B cell (primary cell): ENCODE measurements around the gene HERC2. TPM values are rescaled to one million over a fixed set of nuclear protein-coding genes. Genes with fewer than 3 reads are reported as not detected.

ENCODE experiments used
- ATAC-seq: fragments of 200-7000 bp; cut with Tn5 transposase; one replicate; pipeline ENCODE4 v1.10.0; 2021; ENCODE audit warnings: low read depth, mild to moderate bottlenecking, moderate number of reproducible peaks, moderate library complexity
- CTCF ChIA-PET: fragments of 350-600 bp; sonication (Branson Sonifier 250); formaldehyde crosslinking; loops from one replicate; lab custom pipeline; 2021; ENCODE audit warnings: antibody characterized with exemption, inconsistent platforms; lab: Charles Lee
- POLR2A ChIA-PET: fragments of 350-600 bp; sonication (Branson Sonifier 250); formaldehyde crosslinking; loops from one replicate; lab custom pipeline; 2021; ENCODE audit warnings: antibody characterized with exemption; lab: Charles Lee
- DNase-seq: peaks from one replicate; pipeline ENCODE4 v3.0.0; 2013
- H2AFZ ChIP-seq: 2 replicates; pipeline ENCODE4 v1.6.1; 2012; ENCODE audit warnings: mild to moderate bottlenecking, low read depth, low read length; ENCODE audit not compliant: insufficient read depth, poor library complexity, severe bottlenecking
- H3K27ac ChIP-seq, 2 donors: 1 replicate in 1 of 2; 2 replicates in 1 of 2; pipeline ENCODE4 v1.5.1; 2012 to 2013; ENCODE audit warnings: low read length in 2 of 2, mild to moderate bottlenecking in 2 of 2, moderate library complexity in 1 of 2
- H3K27me3 ChIP-seq, 4 experiments: fragments of 200-600 bp in 1 of 4; sonication (generic) in 1 of 4; replicated peaks in 1 of 4; 1 replicate in 2 of 4; 2 replicates in 2 of 4; pipeline versions ENCODE4 v1.6.1 to v1.7.0; 2013 to 2016; ENCODE audit warnings: low read length in 3 of 4, mild to moderate bottlenecking in 2 of 4, mixed read lengths in 1 of 4, moderate library complexity in 1 of 4; ENCODE audit not compliant: insufficient read depth in 4 of 4, control insufficient read depth in 3 of 4; ENCODE audit errors: control extremely low read depth in 1 of 4
- H3K36me3 ChIP-seq, 2 experiments: replicated peaks in 1 of 2; 1 replicate in 1 of 2; 2 replicates in 1 of 2; pipeline versions ENCODE4 v1.6.1 to v1.7.1; 2013; ENCODE audit warnings: low read length in 1 of 2; ENCODE audit not compliant: insufficient read depth in 2 of 2, control insufficient read depth in 1 of 2; ENCODE audit errors: control extremely low read depth in 1 of 2, extremely low read depth in 1 of 2
- H3K4me1 ChIP-seq, 2 donors: fragments of 200-600 bp in 1 of 2; sonication (generic) in 1 of 2; 1 replicate in 1 of 2; 2 replicates in 1 of 2; pipeline versions ENCODE4 v1.5.1 to v1.6.1; 2013 to 2017; ENCODE audit warnings: low read length in 2 of 2; ENCODE audit not compliant: control insufficient read depth in 2 of 2, insufficient read depth in 2 of 2
- H3K4me2 ChIP-seq: replicated peaks from 2 replicates; pipeline ENCODE3; 2012; ENCODE audit warnings: mild to moderate bottlenecking, low read depth, low read length; ENCODE audit not compliant: poor library complexity, severe bottlenecking
- H3K4me3 ChIP-seq, 5 experiments: fragments of 200-600 bp in 1 of 5; sonication (generic) in 1 of 5; 1 replicate in 3 of 5; 2 replicates in 2 of 5; pipeline versions ENCODE4 v1.5.1 to v1.7.0; 2011 to 2016; ENCODE audit warnings: low read length in 4 of 5, mild to moderate bottlenecking in 4 of 5, low read depth in 2 of 5, control low read depth in 1 of 5, moderate library complexity in 1 of 5; ENCODE audit not compliant: insufficient read depth in 1 of 5; ENCODE audit errors: control extremely low read depth in 1 of 5, extremely low read depth in 1 of 5
- H3K79me2 ChIP-seq: fragments of 200-600 bp; sonication (generic); one replicate; pipeline ENCODE4 v1.6.0; 2016; ENCODE audit warnings: low read length; ENCODE audit not compliant: control insufficient read depth, insufficient read depth
- H3K9ac ChIP-seq: fragments of 200-600 bp; sonication (generic); 2 replicates; pipeline ENCODE4 v1.6.1; 2017; ENCODE audit warnings: mild to moderate bottlenecking, low read length, moderate library complexity
- H3K9me3 ChIP-seq, 3 donors: one replicate each; pipeline versions ENCODE4 v1.6.1 to v1.7.1; 2013; ENCODE audit warnings: low read length in 2 of 3; ENCODE audit not compliant: control insufficient read depth in 2 of 3, insufficient read depth in 1 of 3; ENCODE audit errors: control extremely low read depth in 1 of 3
- H4K20me1 ChIP-seq: 2 replicates; pipeline ENCODE4 v1.6.0; 2012; ENCODE audit warnings: mild to moderate bottlenecking, low read length; ENCODE audit not compliant: insufficient read depth, control insufficient read depth, poor library complexity, severe bottlenecking
- H3K27ac Mint-ChIP-seq: one replicate; pipeline ENCODE4 v1.8.0; 2021; ENCODE audit warnings: mixed read lengths
- H3K27me3 Mint-ChIP-seq: one replicate; pipeline ENCODE4 v1.8.0; 2021; ENCODE audit warnings: mixed read lengths
- H3K4me1 Mint-ChIP-seq: one replicate; pipeline ENCODE4 v1.8.0; 2021; ENCODE audit warnings: mixed read lengths
- H3K4me3 Mint-ChIP-seq: one replicate; pipeline ENCODE4 v1.8.0; 2021; ENCODE audit warnings: mixed read lengths
- H3K9me3 Mint-ChIP-seq: one replicate; pipeline ENCODE4 v1.8.0; 2022; ENCODE audit warnings: mixed read lengths; ENCODE audit not compliant: insufficient read depth
- EZH2 ChIP-seq: IDR thresholded peaks from 2 replicates; pipeline ENCODE4 v1.6.1; 2012; ENCODE audit warnings: borderline replicate concordance, low read depth, mild to moderate bottlenecking, moderate library complexity, low read length; ENCODE audit not compliant: insufficient read depth, poor library complexity, severe bottlenecking
- WGBS: methylation state at CpG from one replicate; pipeline ENCODE4 v1.1.5; 2013; ENCODE audit warnings: missing lambda C conversion rate; ENCODE audit not compliant: insufficient coverage; 5-methylcytosine and 5-hydroxymethylcytosine counted together
- intact Hi-C: fragments of 100-400 bp; cut with micrococcal nuclease; formaldehyde crosslinking; loops from one replicate; pipeline ENCODE4 v1.10.0; 2022
- polyA plus RNA-seq: library from polyadenylated mRNA; depleted of rRNA; stranded (reverse); fragments of >200 nt; gene quantifications from 2 replicates; pipeline ENCODE4 v1.2.3, GENCODE V29; 2012
- total RNA-seq, 2 donors: library from RNA; stranded (reverse); fragments of 120-200 nt in 1 of 2; gene quantifications; 1 replicate in 1 of 2; 2 replicates in 1 of 2; pipeline versions ENCODE4 v1.2.3 to v1.2.4, GENCODE V29; 2013 to 2022
- TF ChIP-seq, protein P1 (sequence below): fragments of 200-600 bp; IDR thresholded peaks from one replicate; pipeline ENCODE4 v1.8.0; 2022; ENCODE audit warnings: antibody characterized with exemption, mild to moderate bottlenecking

The HERC2 gene
- total and polyA plus RNA-seq, 2 donors (not counting 1 experiment from before 2014, with no cell fraction given) = 31.0 to 52.7 TPM

DNA sequence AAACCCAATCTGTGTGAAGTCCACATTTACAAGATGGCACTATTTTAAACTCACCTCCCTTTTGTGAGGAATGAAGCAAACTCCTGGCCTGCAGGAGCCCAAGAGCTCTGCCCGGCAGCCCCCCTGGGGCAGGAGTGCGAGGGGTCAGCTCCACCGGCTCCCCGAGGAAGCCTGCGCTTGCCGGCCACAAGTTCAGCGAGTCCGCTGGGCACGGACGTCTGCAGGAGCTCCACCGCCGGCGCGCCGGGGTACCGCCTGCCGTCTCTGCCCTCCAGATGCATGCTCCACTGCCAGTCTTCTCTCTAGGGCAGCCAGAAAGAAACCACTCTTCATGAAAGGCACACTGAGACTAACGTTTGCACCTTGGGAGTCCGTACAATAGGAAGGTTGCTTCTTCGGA, 240.4 kb downstream of the HERC2 start:
- no peak for TF ChIP-seq EZH2
- TF ChIP-seq, protein P1, sequence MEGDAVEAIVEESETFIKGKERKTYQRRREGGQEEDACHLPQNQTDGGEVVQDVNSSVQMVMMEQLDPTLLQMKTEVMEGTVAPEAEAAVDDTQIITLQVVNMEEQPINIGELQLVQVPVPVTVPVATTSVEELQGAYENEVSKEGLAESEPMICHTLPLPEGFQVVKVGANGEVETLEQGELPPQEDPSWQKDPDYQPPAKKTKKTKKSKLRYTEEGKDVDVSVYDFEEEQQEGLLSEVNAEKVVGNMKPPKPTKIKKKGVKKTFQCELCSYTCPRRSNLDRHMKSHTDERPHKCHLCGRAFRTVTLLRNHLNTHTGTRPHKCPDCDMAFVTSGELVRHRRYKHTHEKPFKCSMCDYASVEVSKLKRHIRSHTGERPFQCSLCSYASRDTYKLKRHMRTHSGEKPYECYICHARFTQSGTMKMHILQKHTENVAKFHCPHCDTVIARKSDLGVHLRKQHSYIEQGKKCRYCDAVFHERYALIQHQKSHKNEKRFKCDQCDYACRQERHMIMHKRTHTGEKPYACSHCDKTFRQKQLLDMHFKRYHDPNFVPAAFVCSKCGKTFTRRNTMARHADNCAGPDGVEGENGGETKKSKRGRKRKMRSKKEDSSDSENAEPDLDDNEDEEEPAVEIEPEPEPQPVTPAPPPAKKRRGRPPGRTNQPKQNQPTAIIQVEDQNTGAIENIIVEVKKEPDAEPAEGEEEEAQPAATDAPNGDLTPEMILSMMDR = no peak

DNA sequence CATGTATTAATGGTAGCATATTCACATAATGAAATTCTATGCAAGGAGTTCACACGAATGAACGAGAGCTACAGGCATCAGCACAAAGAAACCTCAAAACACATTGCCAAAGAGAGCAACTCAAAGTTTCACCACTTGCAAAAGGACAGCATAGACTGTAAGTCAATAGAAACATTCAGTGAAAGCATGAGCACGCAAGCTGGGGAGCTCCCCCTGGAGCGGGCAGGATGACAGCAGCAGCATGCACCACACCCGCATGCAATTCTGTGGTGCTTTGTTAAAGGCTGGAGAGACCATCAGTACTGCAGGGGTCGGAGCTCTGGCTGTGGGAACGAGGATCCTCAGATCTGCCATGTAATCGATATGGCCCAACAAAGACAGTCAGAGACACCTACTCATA, 241.6 kb downstream of the HERC2 start:
- Histone ChIP-seq H3K27me3 (peaks cover 0 to 10% (median 0%) of the 10 kb centered on the region in 4 experiments), H3K4me2 (no peak overlapping the region), H3K4me3 (no peak overlapping the region), H3K27ac (no peak overlapping the region), H3K9ac (no peak overlapping the region), H2AFZ (no peak overlapping the region), H4K20me1 (no peaks in the 10 kb centered on the region), H3K79me2 (no peaks in the 10 kb centered on the region), H3K4me1 (no peaks in the 10 kb centered on the region), H3K9me3 (peaks cover 0 to 10% (median 0%) of the 10 kb centered on the region in 3 donors), H3K36me3 (no peaks in the 10 kb centered on the region)
- no peak overlapping the region for H3K27ac Mint-ChIP-seq
- H3K9me3 Mint-ChIP-seq = no peaks in the 10 kb centered on the region
- DNase-seq = no peak
- CTCF ChIA-PET = no interaction called here
- ATAC-seq = no peak
- POLR2A ChIA-PET = no interaction called here
- no peak for TF ChIP-seq EZH2
- TF ChIP-seq, protein P1 = no peak
- H3K4me3 Mint-ChIP-seq = no peak overlapping the region
- H3K4me1 Mint-ChIP-seq = no peaks in the 10 kb centered on the region
- intact Hi-C loops = no loop called here
- peaks cover 17% of the 10 kb centered on the region for H3K27me3 Mint-ChIP-seq
- 83% methylated on average over 5 of the region's 8 CpGs for WGBS

More for the DNA sequence above, 240.4 kb downstream of the HERC2 start:
- H3K4me3 ChIP-seq = no peak overlapping the region
- no peaks in the 10 kb centered on the region for H4K20me1 ChIP-seq
- H3K79me2 ChIP-seq = no peaks in the 10 kb centered on the region
- no peak overlapping the region for H2AFZ ChIP-seq
- H3K4me1 ChIP-seq = peaks cover 0 to 2% of the 10 kb centered on the region in 2 donors
- H3K4me3 Mint-ChIP-seq = no peak overlapping the region
- H3K27ac ChIP-seq = no peak overlapping the region
- no peak overlapping the region for H3K27ac Mint-ChIP-seq
- peaks cover 17% of the 10 kb centered on the region for H3K27me3 Mint-ChIP-seq
- H3K4me2 ChIP-seq = no peak overlapping the region
- H3K36me3 ChIP-seq = no peaks in the 10 kb centered on the region
- CTCF ChIA-PET = no interaction called here
- peaks cover 0 to 12% (median 0%) of the 10 kb centered on the region in 4 experiments for H3K27me3 ChIP-seq
- no peaks in the 10 kb centered on the region for H3K9me3 Mint-ChIP-seq
- DNase-seq = no peak
- ATAC-seq = no peak
- peaks cover 3% of the 10 kb centered on the region for H3K4me1 Mint-ChIP-seq
- POLR2A ChIA-PET = no interaction called here
- peaks cover 0 to 10% (median 0%) of the 10 kb centered on the region in 3 donors for H3K9me3 ChIP-seq
- H3K9ac ChIP-seq = no peak overlapping the region
- 97% methylated on average over 20 of the region's 20 CpGs for WGBS
- intact Hi-C loops = no loop called here
